RWPE1 (cell line): ENCODE data around the gene PRPH.

Experiments used
- CTCF ChIA-PET: fragments of 350-600 bp; sonication (Branson Sonifier 250); formaldehyde crosslinking; extraction: SDS; loops from one replicate; lab custom pipeline; 2021; lab: Yijun Ruan, JAX
- POLR2A ChIA-PET: fragments of 400-600 bp; formaldehyde crosslinking; extraction: SDS; loops from one replicate; lab custom pipeline; 2020; ENCODE audit warnings: antibody characterized with exemption; ENCODE audit not compliant: low non-redundant PET; lab: Yijun Ruan, JAX
- DNase-seq: peaks from one replicate; pipeline ENCODE4 v3.0.0; 2012; ENCODE audit warnings: low spot score
- H3K27ac ChIP-seq: fragments of 450-650 bp; 2 replicates; pipeline ENCODE4 v1.5.1; 2017
- TF ChIP-seq, protein P1 (sequence below): fragments of 450-650 bp; conservative IDR thresholded peaks from 2 replicates; pipeline ENCODE4 v1.5.1; 2017; ENCODE audit warnings: low read depth, mild to moderate bottlenecking

Gene PRPH

DNA sequence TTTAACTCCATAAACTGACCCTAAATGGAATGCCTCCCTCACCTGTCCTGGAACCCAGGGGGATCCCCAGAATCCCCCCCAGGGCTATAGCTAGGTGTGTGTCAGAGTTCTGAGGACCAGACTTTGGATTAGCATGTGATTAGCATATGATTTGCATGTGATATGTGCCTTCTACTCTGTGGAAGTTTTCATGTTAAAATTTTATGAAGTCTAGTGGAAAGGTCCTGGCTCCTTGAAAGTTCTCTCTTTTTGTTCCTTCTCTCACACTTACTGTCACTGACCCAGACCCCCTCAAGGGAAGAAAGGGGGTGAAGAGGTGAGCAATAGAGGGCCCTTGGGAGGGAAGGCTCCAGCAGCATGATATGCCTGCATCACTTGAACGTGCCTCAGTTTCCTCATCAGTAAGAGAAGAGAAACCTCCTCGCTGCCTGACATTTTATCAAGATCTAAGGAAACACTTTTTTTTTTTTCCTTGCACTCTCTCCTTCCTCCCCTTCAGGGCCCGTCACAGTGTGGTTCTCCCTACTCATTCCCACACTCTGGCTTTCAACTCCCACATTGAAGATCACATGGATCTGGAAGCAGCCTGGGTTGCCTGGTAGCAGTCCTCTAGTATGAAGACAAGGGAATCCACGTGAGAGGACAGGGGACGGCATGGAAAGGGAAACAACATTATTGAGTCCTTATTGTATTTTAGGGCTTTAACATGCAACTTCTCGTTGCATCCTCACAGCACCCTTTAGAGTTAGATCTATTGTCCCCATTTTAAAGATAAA is 45.3 kb downstream of the PRPH start:
- no peak overlapping the region for H3K27ac ChIP-seq
- TF ChIP-seq, protein P1, sequence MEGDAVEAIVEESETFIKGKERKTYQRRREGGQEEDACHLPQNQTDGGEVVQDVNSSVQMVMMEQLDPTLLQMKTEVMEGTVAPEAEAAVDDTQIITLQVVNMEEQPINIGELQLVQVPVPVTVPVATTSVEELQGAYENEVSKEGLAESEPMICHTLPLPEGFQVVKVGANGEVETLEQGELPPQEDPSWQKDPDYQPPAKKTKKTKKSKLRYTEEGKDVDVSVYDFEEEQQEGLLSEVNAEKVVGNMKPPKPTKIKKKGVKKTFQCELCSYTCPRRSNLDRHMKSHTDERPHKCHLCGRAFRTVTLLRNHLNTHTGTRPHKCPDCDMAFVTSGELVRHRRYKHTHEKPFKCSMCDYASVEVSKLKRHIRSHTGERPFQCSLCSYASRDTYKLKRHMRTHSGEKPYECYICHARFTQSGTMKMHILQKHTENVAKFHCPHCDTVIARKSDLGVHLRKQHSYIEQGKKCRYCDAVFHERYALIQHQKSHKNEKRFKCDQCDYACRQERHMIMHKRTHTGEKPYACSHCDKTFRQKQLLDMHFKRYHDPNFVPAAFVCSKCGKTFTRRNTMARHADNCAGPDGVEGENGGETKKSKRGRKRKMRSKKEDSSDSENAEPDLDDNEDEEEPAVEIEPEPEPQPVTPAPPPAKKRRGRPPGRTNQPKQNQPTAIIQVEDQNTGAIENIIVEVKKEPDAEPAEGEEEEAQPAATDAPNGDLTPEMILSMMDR: no peak
- no peak for DNase-seq
- CTCF ChIA-PET: no interaction called here
- POLR2A ChIA-PET: no interaction called here

DNA sequence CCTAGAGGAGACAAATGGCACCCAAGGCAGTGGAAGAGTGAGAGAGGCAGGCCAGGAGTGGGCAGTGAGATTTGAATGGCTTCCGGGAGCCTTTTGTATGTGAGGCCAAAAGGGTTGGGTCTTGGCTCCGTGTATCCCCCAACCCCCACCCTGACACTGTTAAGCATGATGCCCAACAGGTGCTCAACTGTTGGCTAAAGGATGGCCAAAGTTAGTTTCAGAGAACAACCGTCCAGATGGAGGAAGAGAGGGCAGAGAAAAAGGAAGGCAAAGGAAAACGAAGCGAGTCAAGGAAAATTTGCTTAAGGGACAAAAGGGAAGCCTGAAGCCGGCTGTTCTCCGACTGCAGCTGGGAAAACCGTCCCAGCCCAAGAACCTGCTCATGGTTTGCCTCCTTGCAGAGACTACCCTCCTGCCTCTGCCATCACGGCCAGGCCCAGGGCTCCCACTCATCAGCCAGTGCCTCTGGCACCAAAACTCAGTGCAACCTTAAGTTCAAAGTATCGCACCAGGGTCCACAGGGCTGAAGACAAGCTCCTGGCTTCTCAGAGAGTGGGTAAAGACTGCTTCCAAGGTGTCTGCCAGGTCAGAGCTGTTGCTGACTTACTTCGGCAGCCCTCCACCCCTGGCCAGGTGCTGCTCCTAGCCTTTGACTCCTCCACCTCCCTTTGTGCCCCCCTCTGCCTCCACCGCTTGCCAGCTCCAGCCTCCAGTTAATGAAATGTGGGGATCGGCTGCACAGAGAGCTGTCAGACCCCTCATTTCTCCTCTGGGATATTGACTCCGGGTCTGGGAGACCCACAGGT is 46.2 kb downstream of the PRPH start:
- CTCF ChIA-PET: interaction anchor here (0.6 to 2.7 kb wide), 5 partner anchors 9 to 131 kb away, joined by 3 to 30 read pairs (median 4); no protein-coding TSS in a partner anchor
- POLR2A ChIA-PET: no interaction called here
- no peak overlapping the region for H3K27ac ChIP-seq
- no peak for DNase-seq
- TF ChIP-seq, protein P1: no peak

GRCh38 chr12:49341777-49342065 is 46.8 kb downstream of the PRPH start:
- H3K27ac ChIP-seq: no peak overlapping the region

DNA sequence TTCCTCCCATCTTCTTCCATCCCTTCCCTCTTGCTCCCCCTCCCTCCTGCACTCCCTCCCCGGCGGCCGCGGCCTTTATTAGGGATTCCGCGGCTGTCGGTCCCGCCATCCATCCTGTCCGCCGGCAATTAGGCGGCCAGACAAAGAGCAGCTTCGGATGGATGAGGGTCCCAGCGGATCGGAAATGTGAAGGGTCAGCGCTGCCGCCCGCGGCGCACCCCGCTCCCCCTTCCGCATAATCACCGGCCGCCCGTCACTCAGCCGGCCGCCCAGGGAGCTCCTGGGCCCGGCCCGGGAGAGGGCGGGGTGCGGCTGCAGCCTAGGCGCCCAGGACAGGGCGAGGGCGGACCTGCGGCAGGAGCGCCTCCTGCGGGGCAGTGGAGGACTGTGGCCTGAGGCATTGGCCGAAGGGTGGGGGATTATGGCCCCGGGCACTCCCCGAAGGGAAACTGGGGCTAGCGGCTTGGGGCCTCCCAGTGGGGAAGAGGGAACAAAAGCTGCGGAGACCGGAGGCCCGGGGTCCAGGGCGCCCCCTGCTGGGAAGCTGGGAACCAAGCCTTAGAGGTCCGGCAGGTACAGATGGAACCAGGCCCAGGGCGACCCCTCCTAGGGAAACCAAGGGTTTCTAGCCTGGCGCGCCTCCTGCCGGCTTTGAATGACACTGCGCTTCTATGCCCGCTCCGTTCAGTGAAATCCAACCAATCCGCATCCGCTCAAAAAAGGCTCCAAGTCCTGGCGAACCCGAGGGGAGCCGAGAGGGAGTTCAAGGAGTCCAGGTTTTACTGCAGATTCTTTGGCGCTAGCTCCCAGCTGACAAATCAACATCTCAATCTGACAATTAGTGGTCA is 47.3 kb downstream of the PRPH start:
- no peak overlapping the region for H3K27ac ChIP-seq
- POLR2A ChIA-PET: no interaction called here
- DNase-seq: no peak
- CTCF ChIA-PET: interaction anchor here (0.6 to 2.7 kb wide), 15 partner anchors 8 to 190 kb away, joined by 3 to 30 read pairs (median 4); no protein-coding TSS in a partner anchor
- TF ChIP-seq, protein P1: peak; percentile 86

More at GRCh38 chr12:49341777-49342065, 46.8 kb downstream of the PRPH start:
- POLR2A ChIA-PET: no interaction called here
- TF ChIP-seq, protein P1: no peak
- CTCF ChIA-PET: interaction anchor here (0.6 to 2.7 kb wide), 14 partner anchors 9 to 191 kb away, joined by 3 to 30 read pairs (median 4); no protein-coding TSS in a partner anchor
- DNase-seq: no peak

DNA sequence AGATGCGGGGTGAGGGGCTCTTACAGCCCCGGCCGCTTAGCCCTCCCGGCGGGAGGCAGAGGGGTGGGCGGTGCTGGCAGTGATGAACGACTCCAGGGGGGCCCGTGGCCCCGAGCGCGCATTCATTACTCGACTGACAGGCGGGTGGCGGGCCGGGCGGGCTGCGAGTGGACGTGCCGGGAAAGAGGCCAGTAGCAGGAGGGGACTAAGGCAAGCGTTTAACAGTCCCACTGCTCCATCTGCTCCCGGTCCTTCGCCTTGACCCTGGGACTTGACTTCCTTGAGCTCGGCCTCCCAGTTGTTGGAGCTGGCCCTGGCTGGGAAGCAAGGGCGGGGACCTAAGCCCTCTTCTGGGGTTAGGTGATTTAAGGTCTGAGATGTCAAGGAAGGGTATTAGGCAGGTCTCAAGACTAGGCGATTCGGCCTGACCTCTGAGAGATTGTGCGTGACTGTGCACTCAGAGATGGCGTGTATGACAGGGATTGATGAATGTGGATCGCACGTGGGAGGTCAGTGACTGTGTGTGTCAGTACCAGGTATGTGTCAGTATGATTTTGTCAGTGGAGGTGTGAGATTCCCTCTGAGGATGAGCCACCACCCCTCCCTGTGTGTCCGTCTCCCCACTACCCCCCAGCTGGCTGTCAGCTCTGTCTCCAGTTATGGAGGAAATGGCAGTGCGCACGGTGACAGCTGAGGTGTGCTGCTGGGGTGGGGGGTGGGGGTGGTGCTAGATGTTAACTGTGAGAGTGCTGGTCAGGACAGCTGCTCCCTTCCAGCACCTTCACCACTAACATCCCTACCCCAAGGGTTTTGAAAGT is 48.2 kb downstream of the PRPH start:
- ChIA-PET POLR2A (no interaction called here), CTCF (interaction anchor here (0.6 to 2.7 kb wide), 10 partner anchors 9 to 170 kb away, joined by 3 to 30 read pairs (median 6); no protein-coding TSS in a partner anchor)
- DNase-seq: no peak

More for the DNA sequence above, 48.2 kb downstream of the PRPH start:
- H3K27ac ChIP-seq: no peak overlapping the region
- TF ChIP-seq, protein P1: no peak
